WTC11 (cell line): ENCODE results near the gene MYH9.

Experiments used
- KAT7 ChIP-seq: sonication (generic); formaldehyde crosslinking; IDR thresholded peaks from 2 replicates; pipeline ENCODE4 v1.8.1; 2023; ENCODE audit warnings: missing genetic modification reagents, mild to moderate bottlenecking, borderline replicate concordance
- NR2C2 ChIP-seq: sonication (generic); formaldehyde crosslinking; IDR thresholded peaks from 2 replicates; pipeline ENCODE4 v1.8.0; 2022; ENCODE audit warnings: mild to moderate bottlenecking, missing genetic modification reagents
- SP1 ChIP-seq: sonication (generic); formaldehyde crosslinking; conservative IDR thresholded peaks from 2 replicates; pipeline ENCODE4 v1.8.1; 2022; ENCODE audit warnings: missing genetic modification reagents
- TF ChIP-seq, protein P1 (sequence below): fragments of 200-600 bp; IDR thresholded peaks from 2 replicates; pipeline ENCODE4 v1.8.0; 2022; ENCODE audit warnings: antibody characterized with exemption
- TF ChIP-seq, protein P2 (sequence below): sonication (generic); formaldehyde crosslinking; IDR thresholded peaks from 2 replicates; pipeline ENCODE4 v1.8.0; 2022; ENCODE audit warnings: mild to moderate bottlenecking, missing genetic modification reagents
- TF ChIP-seq, protein P3 (sequence below): sonication (generic); formaldehyde crosslinking; IDR thresholded peaks from 2 replicates; pipeline ENCODE4 v1.8.0; 2022; ENCODE audit warnings: missing genetic modification reagents
- TF ChIP-seq, protein P4 (sequence below): sonication (generic); formaldehyde crosslinking; IDR thresholded peaks from 2 replicates; pipeline ENCODE4 v1.8.1; 2022; ENCODE audit warnings: mild to moderate bottlenecking, moderate library complexity, missing genetic modification reagents

DNA sequence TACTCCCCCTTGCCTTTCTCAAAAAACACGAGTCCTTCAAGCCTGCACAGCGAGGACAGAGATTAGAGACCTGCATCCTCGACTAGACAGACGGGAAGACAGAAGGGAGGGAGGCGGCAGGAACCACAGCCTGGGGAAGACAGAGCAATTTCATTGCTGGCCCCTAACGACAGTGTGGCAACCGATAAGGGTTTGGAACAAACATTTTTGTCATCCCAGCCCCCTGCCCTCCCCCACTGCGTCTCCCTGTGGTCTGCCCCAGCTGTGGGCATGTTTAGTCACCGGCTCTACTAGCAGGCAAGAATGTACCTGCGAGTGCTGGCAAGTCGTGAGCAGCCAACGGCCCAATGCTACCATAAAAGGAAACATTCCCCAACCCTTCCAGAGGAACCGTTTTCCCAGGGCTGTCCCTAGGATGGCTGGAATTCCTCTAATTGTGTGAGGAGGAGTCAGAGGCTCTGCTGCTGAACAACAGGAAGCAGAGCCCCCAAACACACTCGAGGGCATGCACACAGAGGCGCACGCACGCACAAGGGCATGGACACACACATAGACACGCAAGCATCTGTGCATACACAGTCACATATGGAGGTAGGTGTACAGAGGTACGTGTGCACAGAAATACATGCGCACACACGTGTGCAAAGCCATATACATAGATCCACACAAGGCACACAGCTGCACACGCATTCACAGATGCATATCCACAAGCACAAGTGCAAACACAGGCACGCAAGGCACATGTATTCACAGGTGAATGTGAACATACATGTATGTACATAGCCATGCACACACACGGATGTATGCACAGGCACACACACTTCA, 58.3 kb downstream of the MYH9 start:
- TF ChIP-seq, protein P1, sequence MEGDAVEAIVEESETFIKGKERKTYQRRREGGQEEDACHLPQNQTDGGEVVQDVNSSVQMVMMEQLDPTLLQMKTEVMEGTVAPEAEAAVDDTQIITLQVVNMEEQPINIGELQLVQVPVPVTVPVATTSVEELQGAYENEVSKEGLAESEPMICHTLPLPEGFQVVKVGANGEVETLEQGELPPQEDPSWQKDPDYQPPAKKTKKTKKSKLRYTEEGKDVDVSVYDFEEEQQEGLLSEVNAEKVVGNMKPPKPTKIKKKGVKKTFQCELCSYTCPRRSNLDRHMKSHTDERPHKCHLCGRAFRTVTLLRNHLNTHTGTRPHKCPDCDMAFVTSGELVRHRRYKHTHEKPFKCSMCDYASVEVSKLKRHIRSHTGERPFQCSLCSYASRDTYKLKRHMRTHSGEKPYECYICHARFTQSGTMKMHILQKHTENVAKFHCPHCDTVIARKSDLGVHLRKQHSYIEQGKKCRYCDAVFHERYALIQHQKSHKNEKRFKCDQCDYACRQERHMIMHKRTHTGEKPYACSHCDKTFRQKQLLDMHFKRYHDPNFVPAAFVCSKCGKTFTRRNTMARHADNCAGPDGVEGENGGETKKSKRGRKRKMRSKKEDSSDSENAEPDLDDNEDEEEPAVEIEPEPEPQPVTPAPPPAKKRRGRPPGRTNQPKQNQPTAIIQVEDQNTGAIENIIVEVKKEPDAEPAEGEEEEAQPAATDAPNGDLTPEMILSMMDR = no peak
- TF ChIP-seq, protein P2, sequence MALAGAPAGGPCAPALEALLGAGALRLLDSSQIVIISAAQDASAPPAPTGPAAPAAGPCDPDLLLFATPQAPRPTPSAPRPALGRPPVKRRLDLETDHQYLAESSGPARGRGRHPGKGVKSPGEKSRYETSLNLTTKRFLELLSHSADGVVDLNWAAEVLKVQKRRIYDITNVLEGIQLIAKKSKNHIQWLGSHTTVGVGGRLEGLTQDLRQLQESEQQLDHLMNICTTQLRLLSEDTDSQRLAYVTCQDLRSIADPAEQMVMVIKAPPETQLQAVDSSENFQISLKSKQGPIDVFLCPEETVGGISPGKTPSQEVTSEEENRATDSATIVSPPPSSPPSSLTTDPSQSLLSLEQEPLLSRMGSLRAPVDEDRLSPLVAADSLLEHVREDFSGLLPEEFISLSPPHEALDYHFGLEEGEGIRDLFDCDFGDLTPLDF = no peak
- TF ChIP-seq, protein P3, sequence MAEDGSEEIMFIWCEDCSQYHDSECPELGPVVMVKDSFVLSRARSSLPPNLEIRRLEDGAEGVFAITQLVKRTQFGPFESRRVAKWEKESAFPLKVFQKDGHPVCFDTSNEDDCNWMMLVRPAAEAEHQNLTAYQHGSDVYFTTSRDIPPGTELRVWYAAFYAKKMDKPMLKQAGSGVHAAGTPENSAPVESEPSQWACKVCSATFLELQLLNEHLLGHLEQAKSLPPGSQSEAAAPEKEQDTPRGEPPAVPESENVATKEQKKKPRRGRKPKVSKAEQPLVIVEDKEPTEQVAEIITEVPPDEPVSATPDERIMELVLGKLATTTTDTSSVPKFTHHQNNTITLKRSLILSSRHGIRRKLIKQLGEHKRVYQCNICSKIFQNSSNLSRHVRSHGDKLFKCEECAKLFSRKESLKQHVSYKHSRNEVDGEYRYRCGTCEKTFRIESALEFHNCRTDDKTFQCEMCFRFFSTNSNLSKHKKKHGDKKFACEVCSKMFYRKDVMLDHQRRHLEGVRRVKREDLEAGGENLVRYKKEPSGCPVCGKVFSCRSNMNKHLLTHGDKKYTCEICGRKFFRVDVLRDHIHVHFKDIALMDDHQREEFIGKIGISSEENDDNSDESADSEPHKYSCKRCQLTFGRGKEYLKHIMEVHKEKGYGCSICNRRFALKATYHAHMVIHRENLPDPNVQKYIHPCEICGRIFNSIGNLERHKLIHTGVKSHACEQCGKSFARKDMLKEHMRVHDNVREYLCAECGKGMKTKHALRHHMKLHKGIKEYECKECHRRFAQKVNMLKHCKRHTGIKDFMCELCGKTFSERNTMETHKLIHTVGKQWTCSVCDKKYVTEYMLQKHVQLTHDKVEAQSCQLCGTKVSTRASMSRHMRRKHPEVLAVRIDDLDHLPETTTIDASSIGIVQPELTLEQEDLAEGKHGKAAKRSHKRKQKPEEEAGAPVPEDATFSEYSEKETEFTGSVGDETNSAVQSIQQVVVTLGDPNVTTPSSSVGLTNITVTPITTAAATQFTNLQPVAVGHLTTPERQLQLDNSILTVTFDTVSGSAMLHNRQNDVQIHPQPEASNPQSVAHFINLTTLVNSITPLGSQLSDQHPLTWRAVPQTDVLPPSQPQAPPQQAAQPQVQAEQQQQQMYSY (CRISPR knock-in tag) = no peak
- TF ChIP-seq SP1 (CRISPR knock-in tag) (peak; percentile 46; the same call in 1 of the 2 replicates), NR2C2 (CRISPR knock-in tag) (no peak), KAT7 (CRISPR knock-in tag) (no peak)
- TF ChIP-seq, protein P4, sequence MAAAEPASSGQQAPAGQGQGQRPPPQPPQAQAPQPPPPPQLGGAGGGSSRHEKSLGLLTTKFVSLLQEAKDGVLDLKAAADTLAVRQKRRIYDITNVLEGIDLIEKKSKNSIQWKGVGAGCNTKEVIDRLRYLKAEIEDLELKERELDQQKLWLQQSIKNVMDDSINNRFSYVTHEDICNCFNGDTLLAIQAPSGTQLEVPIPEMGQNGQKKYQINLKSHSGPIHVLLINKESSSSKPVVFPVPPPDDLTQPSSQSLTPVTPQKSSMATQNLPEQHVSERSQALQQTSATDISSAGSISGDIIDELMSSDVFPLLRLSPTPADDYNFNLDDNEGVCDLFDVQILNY = no peak
